HEK293 (cell line): ENCODE measurements around the gene KCNH5.

Source experiments
- CTCF ChIP-seq: fragments of 450-650 bp; formaldehyde crosslinking; IDR thresholded peaks from 2 replicates; pipeline ENCODE4 v1.5.1; 2016; ENCODE audit warnings: missing biosample characterization, missing genetic modification characterization
- REST ChIP-seq: fragments of 450-650 bp; formaldehyde crosslinking; IDR thresholded peaks from 2 replicates; pipeline ENCODE4 v1.5.1; 2016; ENCODE audit warnings: missing biosample characterization, missing genetic modification characterization
- TCF7L2 ChIP-seq: IDR thresholded peaks from 2 replicates; pipeline ENCODE4 v1.6.1; 2011; ENCODE audit warnings: low read depth, mild to moderate bottlenecking, inconsistent platforms, low read length, moderate library complexity, borderline replicate concordance
- ZNF19 ChIP-seq: fragments of 450-650 bp; formaldehyde crosslinking; IDR thresholded peaks from 2 replicates; pipeline ENCODE4; 2016; ENCODE audit warnings: missing biosample characterization, missing genetic modification characterization, low read depth
- ZSCAN30 ChIP-seq: fragments of 450-650 bp; IDR thresholded peaks from 2 replicates; pipeline ENCODE4 v1.5.1; 2018; ENCODE audit warnings: missing biosample characterization, mild to moderate bottlenecking, missing genetic modification characterization, moderate library complexity

GRCh38 chr14:62866376-62866775 lies 178.9 kb downstream of the KCNH5 start:
- TF ChIP-seq CTCF = no peak
- TF ChIP-seq ZNF19 = no peak
- TF ChIP-seq ZSCAN30 = no peak
- no peak for TF ChIP-seq TCF7L2
- no peak for TF ChIP-seq REST
